Gastroesophageal sphincter (tissue), 3 donors: ENCODE measurements around the gene MAPK8.

Experiments
- POLR2A ChIP-seq, 2 donors: fragments of 450-650 bp; IDR thresholded peaks; one replicate each; pipeline ENCODE4 v1.6.1; 2017; ENCODE audit warnings: antibody characterized with exemption in 2 of 2, mild to moderate bottlenecking in 2 of 2, moderate library complexity in 1 of 2
- TF ChIP-seq, protein P1 (sequence below), 4 experiments: fragments of 200-600 bp in 2 of 4; fragments of 450-650 bp in 2 of 4; sonication (generic) in 1 of 4; IDR thresholded peaks; one replicate each; pipeline ENCODE4 v1.5.1; 2017 to 2019; ENCODE audit warnings: antibody characterized with exemption in 4 of 4, mild to moderate bottlenecking in 2 of 4, moderate library complexity in 2 of 4

DNA sequence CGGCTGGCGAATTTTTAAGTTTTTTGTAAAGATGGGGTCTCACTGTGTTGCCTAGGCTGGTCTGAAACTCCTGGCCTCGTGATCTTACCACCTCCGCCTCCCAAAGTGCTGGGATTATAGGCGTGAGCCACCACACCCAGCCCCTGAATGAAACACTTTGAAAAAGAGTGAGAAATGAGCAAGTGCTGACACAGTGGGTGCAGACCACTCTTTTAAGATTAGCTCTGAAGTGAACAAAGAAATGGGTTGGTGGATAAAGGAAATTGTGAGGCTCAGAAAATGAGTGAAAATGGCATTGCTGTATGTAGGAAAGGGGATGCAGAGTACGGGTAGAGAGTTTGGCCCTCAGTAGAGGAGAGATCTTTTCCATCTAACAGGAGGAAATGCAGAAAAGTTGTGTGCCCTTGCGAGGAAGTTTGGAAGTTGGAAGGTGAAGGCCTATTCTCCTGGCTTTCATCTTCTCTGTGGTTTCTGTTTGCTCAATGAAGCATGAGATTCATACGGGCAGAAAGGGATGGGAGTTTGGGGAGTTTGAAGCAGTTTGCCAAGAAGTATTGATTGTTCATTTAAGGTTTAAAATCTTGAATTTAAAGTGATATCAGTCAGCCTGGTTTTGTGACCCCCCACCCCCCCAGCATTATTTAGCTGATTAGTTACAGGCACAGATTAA is 11.0 kb downstream of the MAPK8 start:
- no peak for TF ChIP-seq POLR2A (IDR thresholded peaks at IDR 0.05)
- TF ChIP-seq, protein P1, sequence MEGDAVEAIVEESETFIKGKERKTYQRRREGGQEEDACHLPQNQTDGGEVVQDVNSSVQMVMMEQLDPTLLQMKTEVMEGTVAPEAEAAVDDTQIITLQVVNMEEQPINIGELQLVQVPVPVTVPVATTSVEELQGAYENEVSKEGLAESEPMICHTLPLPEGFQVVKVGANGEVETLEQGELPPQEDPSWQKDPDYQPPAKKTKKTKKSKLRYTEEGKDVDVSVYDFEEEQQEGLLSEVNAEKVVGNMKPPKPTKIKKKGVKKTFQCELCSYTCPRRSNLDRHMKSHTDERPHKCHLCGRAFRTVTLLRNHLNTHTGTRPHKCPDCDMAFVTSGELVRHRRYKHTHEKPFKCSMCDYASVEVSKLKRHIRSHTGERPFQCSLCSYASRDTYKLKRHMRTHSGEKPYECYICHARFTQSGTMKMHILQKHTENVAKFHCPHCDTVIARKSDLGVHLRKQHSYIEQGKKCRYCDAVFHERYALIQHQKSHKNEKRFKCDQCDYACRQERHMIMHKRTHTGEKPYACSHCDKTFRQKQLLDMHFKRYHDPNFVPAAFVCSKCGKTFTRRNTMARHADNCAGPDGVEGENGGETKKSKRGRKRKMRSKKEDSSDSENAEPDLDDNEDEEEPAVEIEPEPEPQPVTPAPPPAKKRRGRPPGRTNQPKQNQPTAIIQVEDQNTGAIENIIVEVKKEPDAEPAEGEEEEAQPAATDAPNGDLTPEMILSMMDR (IDR thresholded peaks at IDR 0.05), result no peak
